GM12874 (cell line): ENCODE results near the gene HIVEP1.

ENCODE experiments used
- CTCF ChIP-seq: IDR thresholded peaks from 2 replicates; pipeline ENCODE4 v1.5.1; 2011; ENCODE audit warnings: low read depth, mild to moderate bottlenecking, control low read depth, low read length, moderate library complexity; ENCODE audit not compliant: insufficient read depth

Gene HIVEP1

DNA sequence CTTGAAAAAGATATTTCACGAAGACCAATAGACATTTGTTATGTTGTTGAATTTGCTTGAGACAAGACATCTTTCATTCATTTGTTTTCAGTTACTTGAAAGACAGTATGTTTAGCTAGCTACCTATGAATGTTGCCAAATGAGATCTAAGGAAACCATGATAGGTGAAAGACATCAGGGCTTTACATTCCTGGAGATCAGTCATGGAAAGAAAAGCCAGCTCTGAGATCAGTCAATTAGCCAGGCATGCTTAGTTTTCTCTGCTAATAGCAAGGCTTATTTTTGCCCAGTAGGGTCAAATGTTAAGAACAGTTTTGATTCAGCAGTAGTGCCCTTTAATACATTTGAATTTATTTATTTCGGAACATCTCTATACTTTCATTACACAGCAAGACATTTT is 161.5 kb downstream of the HIVEP1 start:
- TF ChIP-seq CTCF: no peak

GRCh38 chr6:12174878-12175277 is 162.8 kb downstream of the HIVEP1 start:
- no peak for TF ChIP-seq CTCF

DNA sequence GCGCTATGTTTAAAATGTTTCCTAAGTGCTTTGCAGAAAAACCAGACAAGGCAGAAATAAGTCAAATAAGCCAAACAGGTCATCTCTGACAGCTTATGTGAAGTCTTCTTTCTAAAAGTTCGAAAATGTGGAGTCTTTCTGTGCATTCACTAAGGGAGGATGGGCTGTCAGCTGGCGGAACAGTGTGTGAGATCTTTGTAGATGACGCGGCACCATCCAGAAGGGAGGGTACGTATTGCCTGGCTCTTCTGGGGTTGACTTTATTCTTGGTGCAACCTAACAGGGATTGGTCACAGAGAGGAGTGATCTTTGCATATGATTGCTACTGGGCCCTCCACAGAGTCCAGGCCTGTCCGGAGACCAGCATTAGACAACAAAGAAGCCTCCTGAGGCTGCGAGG is 163.5 kb downstream of the HIVEP1 start:
- no peak for TF ChIP-seq CTCF

GRCh38 chr6:12178521-12178920 is 166.4 kb downstream of the HIVEP1 start:
- TF ChIP-seq CTCF: no peak

GRCh38 chr6:12181481-12181880 is 169.4 kb downstream of the HIVEP1 start:
- TF ChIP-seq CTCF: no peak

DNA sequence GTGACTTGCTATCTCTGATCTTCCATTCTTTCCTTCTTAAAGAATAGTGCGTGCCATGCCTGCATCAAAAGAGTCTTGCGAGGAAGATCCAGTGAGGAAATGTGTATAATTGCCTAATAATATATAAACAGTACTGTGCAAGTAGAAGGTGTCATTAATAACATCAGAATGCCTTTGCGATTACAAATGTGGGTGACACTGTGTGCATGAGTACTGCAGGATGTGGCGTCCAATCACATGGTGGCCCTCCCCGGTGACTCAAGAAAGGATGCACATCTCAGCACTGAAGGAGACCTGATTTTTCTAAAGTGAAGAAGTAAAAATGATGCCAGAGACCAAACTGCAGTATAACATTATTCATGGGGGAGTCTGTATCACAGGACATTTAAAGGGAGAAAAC is 170.6 kb downstream of the HIVEP1 start:
- TF ChIP-seq CTCF: no peak

GRCh38 chr6:12185081-12185673 is 173.1 kb downstream of the HIVEP1 start:
- no peak for TF ChIP-seq CTCF

DNA sequence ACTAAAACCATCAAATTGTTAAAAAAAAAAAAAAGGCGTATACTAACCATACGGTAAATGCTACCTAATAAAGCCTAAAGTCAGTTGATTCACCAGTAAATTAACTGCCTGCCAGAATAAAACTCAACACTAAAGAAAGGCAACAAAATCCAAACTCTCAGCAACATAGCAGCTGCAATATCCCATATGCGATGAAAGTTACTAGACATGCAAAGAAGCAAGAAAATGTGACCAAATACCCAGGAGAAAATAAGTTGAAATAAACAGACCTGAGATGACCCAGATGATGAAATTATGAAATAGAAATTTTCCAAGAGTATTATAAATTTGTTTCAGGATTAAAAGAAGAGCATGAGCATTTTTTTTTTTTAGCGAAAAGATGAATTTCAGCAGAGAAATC is 174.4 kb downstream of the HIVEP1 start:
- no peak for TF ChIP-seq CTCF
